GM12892 (cell line): ENCODE data around the gene KRTAP10-4.

Experiments
- DNase-seq: peaks from one replicate; pipeline ENCODE4 v3.0.0; 2011; ENCODE audit not compliant: insufficient read length
- FAIRE-seq: peaks from 2 replicates; lab custom pipeline; 2011; peaks lifted over from hg19 to GRCh38; lab: Jason Lieb, UNC
- POLR2A ChIP-seq: IDR thresholded peaks from 2 replicates; pipeline ENCODE4 v1.6.1; 2011; ENCODE audit warnings: low read depth, low read length, control low read depth
- POLR2AphosphoS5 ChIP-seq: IDR thresholded peaks from 2 replicates; pipeline ENCODE4 v1.6.1; 2011; ENCODE audit warnings: low read depth, low read length, control low read depth
- TAF1 ChIP-seq: IDR thresholded peaks from 2 replicates; pipeline ENCODE4 v1.6.1; 2011; ENCODE audit warnings: low read depth, mild to moderate bottlenecking, control low read depth, low read length, borderline replicate concordance

Gene KRTAP10-4

DNA sequence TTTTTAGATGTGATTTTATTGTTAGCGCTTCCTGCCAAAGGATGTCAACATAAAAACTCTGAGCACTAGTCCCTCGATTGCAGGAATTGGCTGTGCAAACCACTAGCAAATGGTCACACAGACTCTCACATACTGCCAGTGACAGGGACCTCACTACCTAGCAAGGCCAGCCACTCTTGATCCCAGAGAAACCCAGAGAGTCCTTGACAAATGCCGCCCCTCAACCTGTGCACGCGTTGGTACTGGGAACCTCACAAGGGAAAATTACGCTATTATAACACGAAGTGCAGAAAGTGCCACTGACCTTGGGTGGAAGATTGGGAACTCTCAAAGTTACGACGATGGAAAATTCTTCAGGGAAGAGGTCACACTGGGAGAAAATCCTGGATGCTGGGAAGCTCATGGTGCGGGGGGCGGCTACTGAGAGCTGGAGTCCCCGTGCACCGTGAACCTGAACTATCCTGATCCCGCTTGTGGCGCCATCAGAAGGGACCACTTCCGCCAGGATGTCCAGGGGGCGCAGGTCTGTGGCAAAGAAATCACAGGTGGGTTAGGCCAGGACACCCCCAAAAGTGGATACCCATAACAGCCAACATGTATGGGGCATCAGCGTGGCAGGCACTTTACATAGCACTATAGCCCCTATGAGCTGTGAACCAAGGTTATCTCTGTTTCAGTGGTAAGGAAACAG lies 5.9 kb upstream of the KRTAP10-4 start:
- TF ChIP-seq TAF1, result no peak
- TF ChIP-seq POLR2A, result no peak
- no peak for TF ChIP-seq POLR2AphosphoS5
- FAIRE-seq (no peak), DNase-seq (no peak)

DNA sequence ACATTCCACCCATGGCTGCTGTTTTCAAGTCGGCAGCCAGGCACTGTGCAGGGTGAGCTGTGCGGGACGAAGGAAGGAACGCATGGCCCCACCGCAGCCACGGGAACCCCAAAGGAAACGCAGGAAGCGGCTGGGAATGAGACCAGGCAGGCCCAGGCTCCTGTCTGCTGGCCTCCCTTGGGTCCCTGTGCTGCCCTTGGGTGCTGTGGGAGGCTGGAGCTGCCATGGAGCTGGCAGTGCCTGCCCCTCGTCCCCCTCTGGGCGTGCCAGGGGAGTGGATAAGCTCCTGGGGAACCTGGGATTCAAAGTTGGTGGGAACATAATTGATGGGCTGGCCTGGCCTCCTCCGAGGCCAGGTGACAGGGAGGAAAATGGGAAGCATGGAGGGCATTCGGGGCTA lies 5.3 kb upstream of the KRTAP10-4 start:
- DNase-seq (no peak), FAIRE-seq (no peak)
- no peak for TF ChIP-seq POLR2A
- no peak for TF ChIP-seq POLR2AphosphoS5
- TF ChIP-seq TAF1, result no peak

DNA sequence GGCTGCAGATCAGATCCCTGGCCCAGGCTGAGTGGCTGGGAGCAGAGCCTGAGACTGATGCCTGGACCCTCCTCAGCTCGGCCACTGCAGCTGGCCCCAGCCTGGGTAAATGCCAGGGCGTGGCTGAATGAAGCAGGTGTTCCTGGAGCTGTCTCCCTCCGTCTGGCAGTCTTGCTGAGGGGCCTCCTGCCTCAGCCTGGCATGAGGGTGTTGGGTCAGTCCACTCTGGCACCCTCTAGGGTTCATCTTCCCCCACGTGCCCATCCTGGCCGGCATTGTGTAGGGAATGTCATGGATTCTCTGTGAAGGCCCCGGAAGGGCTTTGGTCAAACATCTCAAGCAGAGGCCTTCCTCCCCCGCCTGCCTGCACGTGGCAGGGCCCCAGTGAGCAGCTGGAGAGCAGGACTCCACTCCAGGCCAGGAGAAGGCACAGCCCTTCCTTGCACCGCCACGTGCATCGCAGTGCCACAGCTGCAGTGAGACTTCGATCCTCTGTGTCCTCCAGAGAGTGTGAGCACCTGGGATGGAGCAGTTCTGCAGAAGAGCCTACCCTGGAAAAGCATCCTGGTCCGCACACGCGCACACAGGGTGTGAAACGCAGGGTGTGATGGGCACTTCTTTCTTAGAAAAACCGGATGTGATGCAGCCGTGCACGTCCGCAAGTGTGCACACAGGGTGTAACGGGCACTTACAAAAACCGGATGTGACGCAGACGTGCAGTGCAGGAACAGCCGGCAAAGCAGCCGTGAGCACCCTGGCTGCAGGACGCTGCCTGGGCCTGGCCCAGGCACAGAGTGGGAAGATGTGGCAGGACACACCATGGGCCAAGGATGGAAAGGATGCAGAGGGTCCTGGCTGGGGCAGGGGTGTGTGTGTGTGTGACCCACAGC lies 4.6 kb upstream of the KRTAP10-4 start:
- TF ChIP-seq POLR2A (no peak), POLR2AphosphoS5 (no peak), TAF1 (no peak)
- FAIRE-seq (no peak), DNase-seq (no peak)

DNA sequence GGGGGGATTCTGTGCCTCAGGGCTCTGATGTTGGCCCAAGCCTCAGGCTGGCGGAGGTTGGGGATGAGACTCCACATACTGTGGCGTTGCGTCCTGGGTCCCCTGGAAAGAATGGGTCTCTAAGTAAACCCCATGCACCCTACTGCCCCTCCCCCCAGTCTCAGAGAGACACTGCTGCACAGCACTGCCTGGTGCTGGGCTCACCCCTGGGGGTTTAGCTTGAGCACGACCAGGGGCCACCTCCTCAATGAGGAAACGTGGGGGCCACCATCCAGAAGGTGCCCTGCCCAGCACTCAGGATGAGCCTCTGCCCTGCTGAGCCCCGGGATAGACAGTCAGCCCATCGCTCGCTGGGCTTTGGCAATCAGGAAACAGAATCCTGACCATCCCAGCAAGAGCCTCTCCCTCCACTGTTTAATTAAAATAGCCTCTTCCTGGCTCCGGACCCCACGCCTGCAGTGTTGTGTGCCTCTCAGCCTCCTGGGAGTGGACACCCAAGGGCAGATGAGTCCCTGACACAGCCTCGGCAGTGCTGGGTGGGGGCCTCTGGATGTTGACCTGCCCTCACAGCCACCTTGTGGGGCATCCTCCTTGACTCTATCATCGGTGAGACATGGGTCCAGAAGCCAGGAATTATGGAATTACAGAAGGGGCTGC lies 3.5 kb upstream of the KRTAP10-4 start:
- FAIRE-seq (no peak), DNase-seq (no peak)
- TF ChIP-seq POLR2A (no peak), TAF1 (no peak), POLR2AphosphoS5 (no peak)

DNA sequence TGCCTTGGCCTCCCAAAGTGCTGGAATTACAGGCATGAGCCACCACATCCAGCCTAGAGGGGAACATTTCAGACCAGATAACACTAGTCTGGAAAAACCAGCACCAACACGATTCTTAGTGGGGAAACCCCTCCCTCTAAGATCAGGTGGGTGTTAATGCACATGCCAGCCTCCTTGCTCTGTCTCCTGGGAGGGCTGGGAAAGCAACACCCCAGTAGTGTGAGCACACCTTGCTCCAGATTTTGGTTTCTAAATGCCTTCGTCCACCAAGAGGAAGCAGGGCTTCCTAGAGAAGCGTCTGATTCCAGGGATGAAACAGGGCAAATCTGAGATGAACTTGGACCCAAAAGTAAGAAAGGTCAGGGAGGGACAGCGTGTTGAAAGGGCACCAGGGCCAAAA lies 2.2 kb upstream of the KRTAP10-4 start:
- no peak for TF ChIP-seq POLR2AphosphoS5
- TF ChIP-seq TAF1, result no peak
- TF ChIP-seq POLR2A, result no peak
- FAIRE-seq (no peak), DNase-seq (no peak)

DNA sequence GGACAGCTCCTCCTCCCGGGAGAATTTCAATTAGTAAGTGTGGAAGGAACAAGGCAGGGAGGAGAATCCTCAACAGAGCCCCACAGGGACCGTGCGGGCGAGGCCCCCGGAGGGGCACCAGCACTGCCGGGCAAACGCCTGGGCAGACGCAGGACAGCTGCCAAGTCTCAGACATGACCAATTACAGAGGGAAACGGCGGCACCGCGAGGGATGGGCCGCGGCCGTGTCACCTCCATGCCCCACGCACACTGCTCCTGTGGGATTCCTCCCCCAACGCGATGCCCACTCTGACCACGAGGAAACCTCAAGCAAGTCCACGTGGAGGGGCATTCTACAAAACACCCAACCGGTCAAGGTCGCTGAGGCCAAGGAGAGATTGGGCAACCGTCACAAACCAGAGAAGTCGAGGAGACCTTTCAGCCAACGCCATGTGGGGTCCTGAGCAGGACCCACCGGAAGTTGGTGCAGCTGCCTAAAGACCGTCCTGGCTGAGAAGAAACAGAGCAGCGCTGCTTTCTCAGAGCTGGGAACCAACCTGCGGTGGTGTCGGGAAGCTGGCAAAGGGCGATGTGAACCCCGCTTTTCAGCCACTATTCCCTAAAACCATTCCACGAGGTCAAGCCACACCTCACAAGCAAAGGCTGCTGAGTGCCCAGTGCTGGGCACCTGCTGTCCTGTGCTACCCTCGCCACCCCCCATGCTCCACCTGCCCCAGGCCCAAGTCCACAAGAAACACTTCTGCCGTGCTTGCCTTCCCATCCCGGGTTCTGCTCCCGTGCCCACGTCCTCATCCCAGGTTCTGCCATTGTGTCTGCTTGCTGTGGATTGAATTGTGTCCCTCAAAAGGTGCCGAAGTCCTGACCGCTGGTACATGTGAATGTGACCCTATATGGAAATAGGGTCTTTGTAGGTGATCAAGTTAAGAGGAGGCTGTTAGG lies 1.4 kb upstream of the KRTAP10-4 start:
- no peak for FAIRE-seq
- no peak for DNase-seq
- no peak for TF ChIP-seq TAF1
- TF ChIP-seq POLR2A, result no peak
- TF ChIP-seq POLR2AphosphoS5, result no peak

DNA sequence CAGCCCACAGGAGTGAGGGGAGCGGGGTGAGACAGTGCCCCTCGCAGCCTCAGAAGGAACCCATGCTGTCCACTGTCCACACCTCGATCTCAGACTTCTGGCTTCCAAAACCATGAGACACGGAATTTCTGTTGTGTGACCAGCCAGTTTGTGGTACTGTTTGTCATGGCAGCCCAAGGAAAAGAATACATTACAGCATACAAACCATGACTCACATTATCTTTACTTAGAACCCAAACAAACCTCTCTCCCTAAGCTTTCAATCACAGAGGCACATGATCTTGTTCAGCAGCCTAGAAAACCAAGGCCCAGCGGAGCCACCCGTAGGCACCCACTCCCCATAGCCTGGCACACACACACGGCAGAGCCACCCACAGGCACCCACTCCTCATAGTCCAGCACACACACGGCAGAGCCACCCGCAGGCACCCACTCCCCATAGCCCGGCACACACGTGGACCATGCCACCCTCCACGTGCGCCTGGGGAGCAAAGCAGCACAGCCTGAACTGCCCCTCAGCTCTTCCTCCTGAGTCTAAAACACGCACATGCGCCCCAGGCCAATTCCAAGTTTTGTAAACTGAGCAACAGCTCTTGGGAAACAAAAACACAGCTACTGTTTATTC lies 458 bp upstream of the KRTAP10-4 start:
- no peak for DNase-seq
- TF ChIP-seq POLR2AphosphoS5 (no peak), TAF1 (no peak), POLR2A (no peak)
- FAIRE-seq, result no peak

DNA sequence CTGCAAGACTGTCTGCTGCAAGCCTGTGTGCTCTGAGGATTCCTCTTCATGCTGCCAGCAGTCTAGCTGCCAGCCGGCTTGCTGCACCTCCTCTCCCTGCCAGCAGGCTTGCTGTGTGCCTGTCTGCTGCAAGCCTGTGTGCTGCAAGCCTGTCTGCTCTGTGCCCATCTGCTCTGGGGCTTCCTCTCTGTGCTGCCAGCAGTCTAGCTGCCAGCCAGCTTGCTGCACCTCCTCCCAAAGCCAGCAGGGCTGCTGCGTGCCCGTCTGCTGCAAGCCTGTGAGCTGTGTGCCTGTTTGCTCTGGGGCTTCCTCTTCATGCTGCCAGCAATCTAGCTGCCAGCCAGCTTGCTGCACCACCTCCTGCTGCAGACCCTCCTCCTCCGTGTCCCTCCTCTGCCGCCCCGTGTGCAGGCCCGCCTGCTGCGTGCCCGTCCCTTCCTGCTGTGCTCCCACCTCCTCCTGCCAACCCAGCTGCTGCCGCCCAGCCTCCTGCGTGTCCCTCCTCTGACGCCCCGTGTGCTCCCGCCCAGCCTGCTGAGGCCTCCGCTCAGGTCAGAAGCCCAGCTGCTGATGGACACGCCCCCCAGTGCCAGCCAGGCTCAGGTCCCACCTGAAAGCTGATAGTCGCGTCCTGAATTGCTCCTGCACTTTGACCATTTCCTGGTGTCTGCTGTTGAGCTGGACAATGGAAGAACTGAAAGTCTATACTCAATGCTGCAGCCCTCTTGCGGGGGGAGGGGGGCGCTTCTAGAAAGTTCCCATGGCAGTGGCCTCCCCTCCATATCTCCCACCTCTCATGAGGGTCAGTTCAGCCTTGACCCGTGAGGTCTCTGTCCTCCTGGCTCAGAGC lies 1.2 kb downstream of the KRTAP10-4 start:
- TF ChIP-seq POLR2AphosphoS5 (no peak), TAF1 (no peak), POLR2A (no peak)
- DNase-seq (no peak), FAIRE-seq (no peak)

DNA sequence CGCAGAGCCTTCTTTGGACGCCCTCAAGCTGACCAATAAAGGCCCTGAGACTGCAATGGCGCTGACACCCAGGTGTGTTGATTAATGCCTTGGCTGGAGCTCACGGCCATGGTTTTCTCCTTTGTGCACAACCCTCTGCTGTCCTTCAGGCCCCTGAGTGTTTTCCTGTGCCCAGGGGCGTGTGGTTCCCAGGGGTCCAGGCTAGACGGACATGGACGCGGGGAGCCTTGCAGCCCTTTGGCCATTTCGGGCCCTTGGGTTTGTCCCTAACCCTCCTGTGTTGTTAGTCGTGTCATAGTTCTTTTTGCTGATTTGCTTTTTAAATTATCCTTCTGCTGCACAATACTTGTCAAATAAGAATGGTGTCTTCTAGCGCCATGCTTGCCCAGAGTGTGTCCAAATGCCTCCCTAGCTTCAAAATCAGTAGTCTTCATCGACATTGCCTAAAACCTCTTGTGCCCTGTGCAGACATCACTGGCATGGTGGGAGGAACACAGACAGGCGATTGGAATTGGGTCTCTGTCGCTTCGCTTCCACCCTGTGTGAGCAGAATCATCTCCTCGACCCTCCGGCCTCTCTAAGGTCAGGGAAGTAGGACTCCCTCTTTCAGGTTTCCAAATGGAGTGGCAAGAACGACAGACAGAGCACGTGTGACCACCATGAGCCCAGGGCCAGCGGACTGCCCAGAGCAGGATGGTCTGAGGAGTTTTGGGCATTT lies 1.9 kb downstream of the KRTAP10-4 start:
- DNase-seq (no peak), FAIRE-seq (no peak)
- TF ChIP-seq POLR2A, result no peak
- TF ChIP-seq POLR2AphosphoS5, result no peak
- no peak for TF ChIP-seq TAF1
